HepG2 (cell line): Measurements from ENCODE around the gene DND1. TPM values are rescaled to one million over a fixed set of nuclear protein-coding genes. Genes with fewer than 3 reads are reported as not detected.
A peak's percentile ranks its signal among the peaks of the same experiment; 100 is the strongest.

ENCODE experiments used
- ATAC-seq: fragments of 200-7000 bp; cut with Tn5 transposase; 3 replicates; pipeline ENCODE4 v1.9.1; 2020; ENCODE audit warnings: mild to moderate bottlenecking, moderate library complexity
- BruUV-seq: library from RNA; stranded (reverse); fragments of 400-500 nt; replicated peaks from 2 replicates; lab custom pipeline; 2021; lab: Mats Ljungman, UMichigan
- CTCF ChIA-PET: fragments of 300-600 bp; formaldehyde crosslinking; extraction: SDS; loops from one replicate; lab custom pipeline; 2021; ENCODE audit warnings: low total read pairs, inconsistent platforms, low intra/inter-chr PET ratio; lab: Yijun Ruan, JAX
- POLR2A ChIA-PET: fragments of 350-600 bp; sonication (Branson Sonifier 250); formaldehyde crosslinking; loops from one replicate; lab custom pipeline; 2020; ENCODE audit warnings: antibody characterized with exemption, inconsistent platforms; lab: Yijun Ruan, JAX
- DNase-seq: peaks from one replicate; pipeline ENCODE4 v3.0.0-alpha.2; 2015; ENCODE audit warnings: low spot score
- FAIRE-seq: peaks from 3 replicates; lab custom pipeline; 2011; peaks lifted over from hg19 to GRCh38; lab: Jason Lieb, UNC
- H2AFZ ChIP-seq: one replicate; pipeline ENCODE4 v1.6.1; 2011; ENCODE audit warnings: low read length, inconsistent platforms
- H3K27ac ChIP-seq: fragments of 300-600 bp; 3 replicates; pipeline ENCODE4 v1.8.0; 2011; ENCODE audit warnings: mixed run types, mild to moderate bottlenecking, mixed read lengths, low read length, inconsistent platforms; ENCODE audit not compliant: insufficient read depth; ENCODE audit errors: extremely low read length
- H3K27me3 ChIP-seq, 2 experiments: fragments of 200-600 bp in 1 of 2; 2 replicates in 1 of 2; 3 replicates in 1 of 2; pipeline versions ENCODE4 v1.6.0 to v1.8.0; 2011; ENCODE audit warnings: low read length in 2 of 2, mild to moderate bottlenecking in 2 of 2, moderate library complexity in 2 of 2, inconsistent platforms in 1 of 2; ENCODE audit not compliant: insufficient read depth in 2 of 2, control insufficient read depth in 1 of 2
- H3K36me3 ChIP-seq, 2 experiments: fragments of 200-600 bp in 1 of 2; replicated peaks in 1 of 2; 2 replicates in 1 of 2; 3 replicates in 1 of 2; pipeline versions ENCODE4 v1.5.1 to v1.8.0; 2011; ENCODE audit warnings: low read length in 2 of 2, inconsistent platforms in 1 of 2; ENCODE audit not compliant: insufficient read depth in 2 of 2, control insufficient read depth in 1 of 2
- H3K4me1 ChIP-seq: 2 replicates; pipeline ENCODE4 v1.5.1; 2012; ENCODE audit warnings: low read length, inconsistent platforms; ENCODE audit not compliant: insufficient read depth
- H3K4me2 ChIP-seq: 2 replicates; pipeline ENCODE4 v1.6.0; 2011; ENCODE audit warnings: low read depth, low read length, inconsistent platforms
- H3K4me3 ChIP-seq, 3 experiments: fragments of 200-600 bp in 1 of 3; sonication (generic), shearing (Covaris generic) in 1 of 3; replicated peaks in 1 of 3; 2 replicates each; pipeline ENCODE4 v1.5.1; 2011 to 2016; ENCODE audit warnings: low read length in 3 of 3, inconsistent platforms in 2 of 3, low read depth in 2 of 3, mild to moderate bottlenecking in 2 of 3, control low read depth in 1 of 3, mixed read lengths in 1 of 3; ENCODE audit not compliant: insufficient read depth in 1 of 3
- H3K79me2 ChIP-seq: one replicate; pipeline ENCODE4 v1.6.1; 2011; ENCODE audit warnings: low read length, inconsistent platforms; ENCODE audit not compliant: insufficient read depth
- H3K9ac ChIP-seq: 2 replicates; pipeline ENCODE4 v1.6.0; 2011; ENCODE audit warnings: mild to moderate bottlenecking, low read depth, low read length, inconsistent platforms; ENCODE audit not compliant: insufficient read depth
- H3K9me3 ChIP-seq: 2 replicates; pipeline ENCODE4 v1.5.1; 2012; ENCODE audit warnings: mild to moderate bottlenecking, low read length
- H4K20me1 ChIP-seq: 2 replicates; pipeline ENCODE4 v1.6.0; 2011; ENCODE audit warnings: inconsistent platforms, mild to moderate bottlenecking, low read length, moderate library complexity; ENCODE audit not compliant: insufficient read depth
- CHD2 ChIP-seq: IDR thresholded peaks from 2 replicates; pipeline ENCODE4 v1.6.1; 2011; ENCODE audit warnings: low read depth, low read length, improper control_type of control experiment
- HMGA1 ChIP-seq: sonication (generic); formaldehyde crosslinking; conservative IDR thresholded peaks from 2 replicates; pipeline ENCODE4 v1.4.0; 2020; ENCODE audit warnings: missing genetic modification reagents
- IRX3 ChIP-seq: sonication (generic); formaldehyde crosslinking; IDR thresholded peaks from 2 replicates; pipeline ENCODE4 v1.8.1; 2023; ENCODE audit warnings: mild to moderate bottlenecking, low read depth, missing genetic modification reagents, borderline replicate concordance
- MEIS1 ChIP-seq: sonication (generic); formaldehyde crosslinking; IDR thresholded peaks from 2 replicates; pipeline ENCODE4 v1.9.0; 2021; ENCODE audit warnings: mild to moderate bottlenecking, missing genetic modification reagents, moderate library complexity, borderline replicate concordance
- MIER3 ChIP-seq: IDR thresholded peaks from 2 replicates; pipeline ENCODE4 v1.6.1; 2016; ENCODE audit warnings: missing compliant biosample characterization, borderline replicate concordance
- NCOA1 ChIP-seq: sonication (generic); formaldehyde crosslinking; IDR thresholded peaks from 2 replicates; pipeline ENCODE4 v1.9.0; 2021; ENCODE audit warnings: missing genetic modification reagents
- SP2 ChIP-seq: sonication (generic); formaldehyde crosslinking; IDR thresholded peaks from 2 replicates; pipeline ENCODE4 v1.5.1; 2020; ENCODE audit warnings: mild to moderate bottlenecking, missing genetic modification reagents
- TOE1 ChIP-seq: sonication (generic); formaldehyde crosslinking; IDR thresholded peaks from 2 replicates; pipeline ENCODE4 v1.4.0; 2020; ENCODE audit warnings: mild to moderate bottlenecking, missing genetic modification reagents
- ZNF136 ChIP-seq: sonication (generic); formaldehyde crosslinking; IDR thresholded peaks from 2 replicates; pipeline ENCODE4 v1.8.1; 2022; ENCODE audit warnings: low read depth, mild to moderate bottlenecking, moderate library complexity, missing genetic modification reagents
- ZNF3 ChIP-seq: IDR thresholded peaks from 2 replicates; pipeline ENCODE4 v1.7.0; 2017; ENCODE audit warnings: inconsistent platforms
- ZNF317 ChIP-seq: sonication (generic); formaldehyde crosslinking; IDR thresholded peaks from 2 replicates; pipeline ENCODE4 v1.5.0; 2020; ENCODE audit warnings: mild to moderate bottlenecking, missing genetic modification reagents
- ZNF326 ChIP-seq: sonication (generic); formaldehyde crosslinking; IDR thresholded peaks from 2 replicates; pipeline ENCODE4 v1.4.0; 2020; ENCODE audit warnings: missing genetic modification reagents, borderline replicate concordance
- ZNF333 ChIP-seq: sonication (generic); formaldehyde crosslinking; IDR thresholded peaks from 2 replicates; pipeline ENCODE4 v1.4.0; 2020; ENCODE audit warnings: mild to moderate bottlenecking, missing genetic modification reagents, borderline replicate concordance
- ZNF572 ChIP-seq: sonication (generic); formaldehyde crosslinking; IDR thresholded peaks from 2 replicates; pipeline ENCODE4 v1.5.1; 2020; ENCODE audit warnings: mild to moderate bottlenecking, missing genetic modification reagents
- ZNF598 ChIP-seq: sonication (generic); formaldehyde crosslinking; IDR thresholded peaks from 2 replicates; pipeline ENCODE4 v1.5.1; 2020; ENCODE audit warnings: mild to moderate bottlenecking, missing genetic modification reagents, borderline replicate concordance
- ZNF788 ChIP-seq: sonication (generic); formaldehyde crosslinking; IDR thresholded peaks from 2 replicates; pipeline ENCODE4 v1.5.0; 2020; ENCODE audit warnings: mild to moderate bottlenecking, missing genetic modification reagents, borderline replicate concordance
- ZNF792 ChIP-seq: IDR thresholded peaks from 2 replicates; pipeline ENCODE4 v1.6.1; 2016
- ZNF816 ChIP-seq: sonication (generic); formaldehyde crosslinking; IDR thresholded peaks from 2 replicates; pipeline ENCODE4 v1.8.0; 2022; ENCODE audit warnings: missing genetic modification reagents, mild to moderate bottlenecking, borderline replicate concordance
- WGBS: methylation state at CpG from one replicate; pipeline ENCODE4 v1.1.6; 2017; ENCODE audit warnings: low lambda C conversion rate; 5-methylcytosine and 5-hydroxymethylcytosine counted together
- in situ Hi-C: cut with HindIII; loops from 2 replicates; pipeline ENCODE4 v1.10.0; 2017; ENCODE audit warnings: low pct_unique_long_range_greater_than_20kb; ENCODE audit not compliant: extremely low pct_ligation_motif_present
- intact Hi-C: fragments of 100-400 bp; cut with micrococcal nuclease; formaldehyde crosslinking; loops from one replicate; pipeline ENCODE4 v1.10.0; 2022; ENCODE audit not compliant: unreplicated experiment
- polyA plus RNA-seq, 8 experiments: library from polyadenylated mRNA; depleted of rRNA in 3 of 8; stranded (reverse) in 7 of 8; unstranded in 1 of 8; fragments of >200 nt; fragmentation: Illumina TruSeq in 4 of 8; extraction: Trizol in 4 of 8; gene quantifications; 2 replicates each; pipeline versions ENCODE4 v1.2.1 to v1.2.3, GENCODE V29; 2011 to 2016; ENCODE audit warnings: low read depth in 4 of 8, missing spikeins in 1 of 8, mixed read lengths in 1 of 8; ENCODE audit not compliant: insufficient read depth in 1 of 8
- total RNA-seq, 5 experiments: library from RNA; depleted of rRNA; stranded (reverse); fragments of >200 nt; fragmentation: Illumina TruSeq; extraction: Trizol; gene quantifications; 2 replicates each; pipeline ENCODE4 v1.2.3, GENCODE V29; 2016; ENCODE audit warnings: low read depth in 1 of 5
- TF ChIP-seq, protein P1 (sequence below): sonication (generic); formaldehyde crosslinking; IDR thresholded peaks from 2 replicates; pipeline ENCODE4 v1.4.0; 2020; ENCODE audit warnings: mild to moderate bottlenecking, missing genetic modification reagents
- TF ChIP-seq, protein P2 (sequence below): sonication (generic); formaldehyde crosslinking; IDR thresholded peaks from 2 replicates; pipeline ENCODE4 v1.4.0; 2020; ENCODE audit warnings: mild to moderate bottlenecking, missing genetic modification reagents
- TF ChIP-seq, protein P3 (sequence below): IDR thresholded peaks from 2 replicates; pipeline ENCODE4 v1.6.1; 2016; ENCODE audit warnings: low read depth, control low read depth
- TF ChIP-seq, protein P4 (sequence below): sonication (generic); formaldehyde crosslinking; IDR thresholded peaks from 2 replicates; pipeline ENCODE4 v1.8.0; 2023; ENCODE audit warnings: mild to moderate bottlenecking, missing genetic modification reagents

The DND1 gene
- total and polyA plus RNA-seq, 2 of the 13 experiments (the other 11 are each of a cell fraction or from before 2014, with no cell fraction given), result 0.48 to 0.55 TPM

DNA sequence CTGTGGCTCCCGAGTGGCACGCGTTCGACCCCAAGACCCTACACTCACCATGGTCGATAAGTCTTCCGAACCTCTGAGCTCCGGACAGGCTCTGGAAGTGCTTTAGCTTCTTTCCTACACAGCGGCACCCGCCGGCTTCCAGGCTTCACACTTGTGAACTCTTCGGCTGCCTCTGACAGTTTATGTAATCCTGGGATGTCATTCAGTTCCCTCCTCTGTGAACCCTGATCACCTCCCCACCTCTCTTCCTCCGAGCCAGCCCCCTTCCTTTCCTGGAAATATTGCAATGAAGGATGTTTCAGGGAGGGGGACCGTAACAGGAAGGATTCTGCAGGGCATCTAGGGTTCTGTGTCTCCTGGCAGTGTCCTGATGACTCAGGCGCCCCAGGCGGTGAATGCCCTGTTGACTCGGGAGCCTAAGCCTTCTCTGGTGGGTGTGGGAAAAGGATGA, 40.3 kb downstream of the DND1 start, which contains the start of gene CD14:
Gene CD14 (minus strand): TSS at position 155 of the 451 bp plus-strand sequence. CDS start 104 bp downstream, at position 51.
- ChIA-PET CTCF (no interaction called here), POLR2A (interaction anchor here (0.9 to 1.5 kb wide), 2 partner anchors 15 to 76 kb away, joined by 3 read pairs; partner anchors contain the start of genes IK, NDUFA2 and SRA1)
- Histone ChIP-seq H3K27me3 (no peaks in the 10 kb centered on the region), H3K4me2 (peak within 1 kb of the TSS; percentile 71), H3K36me3 (no peaks in the 10 kb centered on the region), H3K9me3 (peaks cover 9% of the 10 kb centered on the region), H2AFZ (no peak within 1 kb of the TSS), H4K20me1 (no peaks in the 10 kb centered on the region), H3K4me1 (peaks cover 56% of the 10 kb centered on the region), H3K9ac (no peak within 1 kb of the TSS), H3K4me3 (peak within 1 kb of the TSS; percentile 1 to 50 (median 6); a peak in 2 of 6 replicates), H3K27ac (peak within 1 kb of the TSS; percentile 36), H3K79me2 (no peaks in the 10 kb centered on the region)
- ATAC-seq (peak; percentile 73), DNase-seq (peak; percentile 53), FAIRE-seq (peak; percentile 76)
- BruUV-seq, result no TSS peak
- intact Hi-C loops, result loop anchor here (1.0 kb wide), 1 partner anchor 23 kb away; no protein-coding TSS in a partner anchor
- 5% methylated on average over 9 of the region's 16 CpGs for WGBS
- in situ Hi-C loops, result loop anchor here (5.0 kb wide), 1 partner anchor 71 kb away; the partner anchor contains the start of genes APBB3 and SLC35A4
- TF ChIP-seq, protein P1, sequence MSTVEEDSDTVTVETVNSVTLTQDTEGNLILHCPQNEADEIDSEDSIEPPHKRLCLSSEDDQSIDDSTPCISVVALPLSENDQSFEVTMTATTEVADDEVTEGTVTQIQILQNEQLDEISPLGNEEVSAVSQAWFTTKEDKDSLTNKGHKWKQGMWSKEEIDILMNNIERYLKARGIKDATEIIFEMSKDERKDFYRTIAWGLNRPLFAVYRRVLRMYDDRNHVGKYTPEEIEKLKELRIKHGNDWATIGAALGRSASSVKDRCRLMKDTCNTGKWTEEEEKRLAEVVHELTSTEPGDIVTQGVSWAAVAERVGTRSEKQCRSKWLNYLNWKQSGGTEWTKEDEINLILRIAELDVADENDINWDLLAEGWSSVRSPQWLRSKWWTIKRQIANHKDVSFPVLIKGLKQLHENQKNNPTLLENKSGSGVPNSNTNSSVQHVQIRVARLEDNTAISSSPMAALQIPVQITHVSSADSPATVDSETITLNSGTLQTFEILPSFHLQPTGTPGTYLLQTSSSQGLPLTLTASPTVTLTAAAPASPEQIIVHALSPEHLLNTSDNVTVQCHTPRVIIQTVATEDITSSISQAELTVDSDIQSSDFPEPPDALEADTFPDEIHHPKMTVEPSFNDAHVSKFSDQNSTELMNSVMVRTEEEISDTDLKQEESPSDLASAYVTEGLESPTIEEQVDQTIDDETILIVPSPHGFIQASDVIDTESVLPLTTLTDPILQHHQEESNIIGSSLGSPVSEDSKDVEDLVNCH (CRISPR knock-in tag), result no peak
- TF ChIP-seq CHD2, result no peak
- TF ChIP-seq ZNF788 (CRISPR knock-in tag), result peak; percentile 61; the same call in 1 of the 2 replicates
- no peak for TF ChIP-seq ZNF572 (CRISPR knock-in tag)
- TF ChIP-seq ZNF3, result no peak
- TF ChIP-seq, protein P2, sequence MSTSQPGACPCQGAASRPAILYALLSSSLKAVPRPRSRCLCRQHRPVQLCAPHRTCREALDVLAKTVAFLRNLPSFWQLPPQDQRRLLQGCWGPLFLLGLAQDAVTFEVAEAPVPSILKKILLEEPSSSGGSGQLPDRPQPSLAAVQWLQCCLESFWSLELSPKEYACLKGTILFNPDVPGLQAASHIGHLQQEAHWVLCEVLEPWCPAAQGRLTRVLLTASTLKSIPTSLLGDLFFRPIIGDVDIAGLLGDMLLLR (CRISPR knock-in tag), result no peak
- TF ChIP-seq ZNF317 (CRISPR knock-in tag), result no peak
- no peak for TF ChIP-seq ZNF333 (CRISPR knock-in tag)
- TF ChIP-seq ZNF326 (CRISPR knock-in tag), result no peak
- no peak for TF ChIP-seq ZNF598 (CRISPR knock-in tag)
- TF ChIP-seq, protein P3, sequence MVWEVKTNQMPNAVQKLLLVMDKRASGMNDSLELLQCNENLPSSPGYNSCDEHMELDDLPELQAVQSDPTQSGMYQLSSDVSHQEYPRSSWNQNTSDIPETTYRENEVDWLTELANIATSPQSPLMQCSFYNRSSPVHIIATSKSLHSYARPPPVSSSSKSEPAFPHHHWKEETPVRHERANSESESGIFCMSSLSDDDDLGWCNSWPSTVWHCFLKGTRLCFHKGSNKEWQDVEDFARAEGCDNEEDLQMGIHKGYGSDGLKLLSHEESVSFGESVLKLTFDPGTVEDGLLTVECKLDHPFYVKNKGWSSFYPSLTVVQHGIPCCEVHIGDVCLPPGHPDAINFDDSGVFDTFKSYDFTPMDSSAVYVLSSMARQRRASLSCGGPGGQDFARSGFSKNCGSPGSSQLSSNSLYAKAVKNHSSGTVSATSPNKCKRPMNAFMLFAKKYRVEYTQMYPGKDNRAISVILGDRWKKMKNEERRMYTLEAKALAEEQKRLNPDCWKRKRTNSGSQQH (CRISPR knock-in tag), result no peak
- TF ChIP-seq ZNF136 (CRISPR knock-in tag), result no peak
- TF ChIP-seq ZNF816 (CRISPR knock-in tag), result no peak
- TF ChIP-seq IRX3 (CRISPR knock-in tag), result no peak
- peak; percentile 49; the same call in 1 of the 2 replicates for TF ChIP-seq MEIS1 (CRISPR knock-in tag)
- no peak for TF ChIP-seq NCOA1 (CRISPR knock-in tag)
- TF ChIP-seq TOE1, result no peak
- TF ChIP-seq, protein P4, sequence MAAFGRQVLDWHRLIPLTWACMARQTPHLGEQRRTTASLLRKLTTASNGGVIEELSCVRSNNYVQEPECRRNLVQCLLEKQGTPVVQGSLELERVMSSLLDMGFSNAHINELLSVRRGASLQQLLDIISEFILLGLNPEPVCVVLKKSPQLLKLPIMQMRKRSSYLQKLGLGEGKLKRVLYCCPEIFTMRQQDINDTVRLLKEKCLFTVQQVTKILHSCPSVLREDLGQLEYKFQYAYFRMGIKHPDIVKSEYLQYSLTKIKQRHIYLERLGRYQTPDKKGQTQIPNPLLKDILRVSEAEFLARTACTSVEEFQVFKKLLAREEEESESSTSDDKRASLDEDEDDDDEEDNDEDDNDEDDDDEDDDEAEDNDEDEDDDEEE, result no peak
- no peak for TF ChIP-seq SP2 (CRISPR knock-in tag)
- TF ChIP-seq HMGA1 (CRISPR knock-in tag), result no peak
- no peak for TF ChIP-seq MIER3 (CRISPR knock-in tag)
- no peak for TF ChIP-seq ZNF792 (CRISPR knock-in tag)
